Activated gamma-delta T cell treated with anti-CD3 and anti-CD28 coated beads, Interleukin-2, amount 50 U/mL, for 16 hours (primary cell): Measurements from ENCODE around the gene CAMK2B.

Source experiments
- DNase-seq: peaks from one replicate; pipeline ENCODE4 v3.0.0-alpha.2; 2020; ENCODE audit warnings: low read depth

CAMK2B gene

GRCh38 chr7:44308596-44309270 is 16.7 kb downstream of the CAMK2B start:
- no peak for DNase-seq

GRCh38 chr7:44307905-44308595 is 17.3 kb downstream of the CAMK2B start:
- no peak for DNase-seq

- no peak for DNase-seq
These were observed 18.0 kb downstream of the CAMK2B start for GRCh38 chr7:44307301-44307900.

- no peak for DNase-seq
These were observed 18.8 kb downstream of the CAMK2B start for GRCh38 chr7:44306606-44307005.

- no peak for DNase-seq
These were observed 19.6 kb downstream of the CAMK2B start for GRCh38 chr7:44305564-44306507.

- DNase-seq, result no peak
These were observed 30.9 kb downstream of the CAMK2B start for GRCh38 chr7:44294325-44295069.

- DNase-seq, result no peak
These were observed 31.7 kb downstream of the CAMK2B start for GRCh38 chr7:44293561-44294324.

- DNase-seq, result no peak
These were observed 32.4 kb downstream of the CAMK2B start for GRCh38 chr7:44292876-44293560.

- no peak for DNase-seq
These were observed 33.0 kb downstream of the CAMK2B start for GRCh38 chr7:44292420-44292817.

- DNase-seq, result no peak
These were observed 33.5 kb downstream of the CAMK2B start for GRCh38 chr7:44291733-44292419.

GRCh38 chr7:44291066-44291732 is 34.2 kb downstream of the CAMK2B start:
- DNase-seq, result no peak

GRCh38 chr7:44290252-44290620 is 35.2 kb downstream of the CAMK2B start:
- no peak for DNase-seq

- DNase-seq, result no peak
These were observed 35.8 kb downstream of the CAMK2B start for GRCh38 chr7:44289341-44290251.

GRCh38 chr7:44288811-44289340 is 36.5 kb downstream of the CAMK2B start:
- DNase-seq, result no peak

- no peak for DNase-seq
These were observed 37.1 kb downstream of the CAMK2B start for GRCh38 chr7:44288381-44288685.

- DNase-seq, result no peak
These were observed 37.7 kb downstream of the CAMK2B start for GRCh38 chr7:44287488-44288380.
